Neural cell (in vitro differentiated cells): Measurements from ENCODE around the gene YIPF5. TPM values are rescaled to one million over a fixed set of nuclear protein-coding genes. Genes with fewer than 3 reads are reported as not detected.

Experiments
- H2AFZ ChIP-seq: fragments of 200-600, 300-800 bp; sonication (generic), shearing (Covaris generic); 2 replicates; pipeline ENCODE4 v1.6.0; 2014; ENCODE audit warnings: low read depth, mild to moderate bottlenecking, antibody characterized with exemption, low read length, moderate library complexity
- H3F3A ChIP-seq: fragments of 200-600 bp; shearing (Covaris generic); 2 replicates; pipeline ENCODE4 v1.6.1; 2016; ENCODE audit warnings: mild to moderate bottlenecking, moderate library complexity, mixed read lengths, antibody characterized with exemption, low read length; ENCODE audit not compliant: insufficient read depth, poor library complexity, severe bottlenecking
- H3K27ac ChIP-seq: fragments of 200-600, 300-800 bp; sonication (generic), shearing (Covaris generic); 2 replicates; pipeline ENCODE4 v1.5.1; 2014; ENCODE audit warnings: mild to moderate bottlenecking, low read length, moderate library complexity
- H3K27me3 ChIP-seq: fragments of 300-800, 200-600 bp; sonication (generic), shearing (Covaris generic); 2 replicates; pipeline ENCODE4 v1.6.0; 2014; ENCODE audit warnings: mild to moderate bottlenecking, low read depth, low read length, moderate library complexity; ENCODE audit not compliant: insufficient read depth
- H3K36me3 ChIP-seq: fragments of 300-800, 200-600 bp; sonication (generic), shearing (Covaris generic); 2 replicates; pipeline ENCODE4 v1.5.1; 2014; ENCODE audit warnings: mild to moderate bottlenecking, antibody characterized with exemption, low read length, moderate library complexity; ENCODE audit not compliant: insufficient read depth
- H3K4me2 ChIP-seq: fragments of 300-800, 200-600 bp; sonication (generic), shearing (Covaris generic); 2 replicates; pipeline ENCODE4 v1.6.0; 2014; ENCODE audit warnings: mild to moderate bottlenecking, low read length
- H3K4me3 ChIP-seq: fragments of 300-800, 200-600 bp; sonication (generic), shearing (Covaris generic); 2 replicates; pipeline ENCODE4 v1.5.1; 2014; ENCODE audit warnings: mild to moderate bottlenecking, low read length, moderate library complexity
- H3K79me2 ChIP-seq: fragments of 200-600 bp; shearing (Covaris generic); replicated peaks from 2 replicates; pipeline ENCODE4 v1.6.0; 2014; ENCODE audit warnings: mild to moderate bottlenecking, low read length, moderate library complexity; ENCODE audit not compliant: insufficient read depth
- H3K9ac ChIP-seq: fragments of 300-800, 200-600 bp; sonication (generic), shearing (Covaris generic); 2 replicates; pipeline ENCODE4 v1.6.1; 2016; ENCODE audit warnings: mild to moderate bottlenecking, low read length, mixed read lengths
- H3K9me2 ChIP-seq: fragments of 200-600 bp; shearing (Covaris generic); 2 replicates; pipeline ENCODE4 v1.6.1; 2016; ENCODE audit warnings: mild to moderate bottlenecking, low read length, mixed read lengths; ENCODE audit not compliant: insufficient read depth
- H3K9me3 ChIP-seq: fragments of 200-600, 300-800 bp; sonication (generic), shearing (Covaris generic); 2 replicates; pipeline ENCODE4 v1.6.1; 2016; ENCODE audit warnings: mild to moderate bottlenecking, mixed run types, low read length, moderate library complexity, mixed read lengths
- H4K20me1 ChIP-seq: fragments of 200-600 bp; shearing (Covaris generic); 2 replicates; pipeline ENCODE4 v1.6.1; 2016; ENCODE audit warnings: mild to moderate bottlenecking, mixed run types; ENCODE audit not compliant: insufficient read depth
- CTCF ChIP-seq: fragments of 450-650 bp; IDR thresholded peaks from 2 replicates; pipeline ENCODE4 v1.5.1; 2014; ENCODE audit warnings: antibody characterized with exemption, mild to moderate bottlenecking, moderate library complexity; ENCODE audit not compliant: poor library complexity, severe bottlenecking
- EP300 ChIP-seq: fragments of 450-650 bp; conservative IDR thresholded peaks from 2 replicates; pipeline ENCODE4 v1.6.1; 2014; ENCODE audit warnings: antibody characterized with exemption, mild to moderate bottlenecking, moderate library complexity; ENCODE audit not compliant: poor library complexity, severe bottlenecking
- EZH2 ChIP-seq: fragments of 200-600, 300-800 bp; shearing (Covaris generic), sonication (generic); IDR thresholded peaks from 2 replicates; pipeline ENCODE4 v1.6.1; 2014; ENCODE audit warnings: antibody characterized with exemption, low read length, borderline replicate concordance, mild to moderate bottlenecking; ENCODE audit not compliant: insufficient read depth, poor library complexity, severe bottlenecking
- MXI1 ChIP-seq: fragments of 450-650 bp; conservative IDR thresholded peaks from 2 replicates; pipeline ENCODE4 v1.6.1; 2014; ENCODE audit warnings: antibody characterized with exemption, mild to moderate bottlenecking; ENCODE audit not compliant: poor library complexity, severe bottlenecking
- POLR2AphosphoS5 ChIP-seq: IDR thresholded peaks from 2 replicates; pipeline ENCODE4 v1.6.1; 2012
- RAD21 ChIP-seq: fragments of 450-650 bp; conservative IDR thresholded peaks from 2 replicates; pipeline ENCODE4 v1.6.1; 2014; ENCODE audit warnings: antibody characterized with exemption, mild to moderate bottlenecking, moderate library complexity
- REST ChIP-seq: IDR thresholded peaks from 2 replicates; pipeline ENCODE4 v1.6.1; 2012; ENCODE audit warnings: borderline replicate concordance
- SMC3 ChIP-seq: fragments of 450-650 bp; conservative IDR thresholded peaks from 2 replicates; pipeline ENCODE4 v1.6.1; 2014; ENCODE audit warnings: antibody characterized with exemption, mild to moderate bottlenecking, moderate library complexity; ENCODE audit not compliant: poor library complexity
- TAF1 ChIP-seq: IDR thresholded peaks from 2 replicates; pipeline ENCODE4 v1.6.1; 2012; ENCODE audit warnings: low read depth
- polyA plus RNA-seq: library from polyadenylated mRNA; depleted of rRNA; stranded (reverse); fragments of >200 nt; gene quantifications from 2 replicates; pipeline ENCODE4 v1.2.3, GENCODE V29; 2014

The YIPF5 gene
- polyA plus RNA-seq, 1 donor from 2014 or later, result 59.6 TPM

- TF ChIP-seq RAD21 (no peak), REST (no peak), MXI1 (no peak), TAF1 (no peak), EZH2 (no peak), SMC3 (no peak), EP300 (no peak), CTCF (no peak), POLR2AphosphoS5 (no peak)
- H3K79me2 ChIP-seq, result no peaks in the 10 kb centered on the region
- H3K9me2 ChIP-seq, result no peaks in the 10 kb centered on the region
- H3K9ac ChIP-seq, result no peak overlapping the region
- H3K36me3 ChIP-seq, result no peaks in the 10 kb centered on the region
- H3K9me3 ChIP-seq, result no peaks in the 10 kb centered on the region
- no peaks in the 10 kb centered on the region for H3F3A ChIP-seq
- no peak overlapping the region for H2AFZ ChIP-seq
- no peak overlapping the region for H3K4me3 ChIP-seq
- H3K4me2 ChIP-seq, result no peak overlapping the region
- H3K27me3 ChIP-seq, result no peaks in the 10 kb centered on the region
- no peaks in the 10 kb centered on the region for H4K20me1 ChIP-seq
- H3K27ac ChIP-seq, result no peak overlapping the region
Observed at GRCh38 chr5:144192661-144193060, 22.2 kb upstream of the YIPF5 start.

- H2AFZ ChIP-seq, result no peak overlapping the region
- no peaks in the 10 kb centered on the region for H4K20me1 ChIP-seq
- no peaks in the 10 kb centered on the region for H3K27me3 ChIP-seq
- H3K79me2 ChIP-seq, result no peaks in the 10 kb centered on the region
- no peaks in the 10 kb centered on the region for H3K36me3 ChIP-seq
- no peaks in the 10 kb centered on the region for H3F3A ChIP-seq
- H3K4me2 ChIP-seq, result no peak overlapping the region
- no peak overlapping the region for H3K4me3 ChIP-seq
- no peaks in the 10 kb centered on the region for H3K9me2 ChIP-seq
- no peak overlapping the region for H3K9ac ChIP-seq
- no peaks in the 10 kb centered on the region for H3K9me3 ChIP-seq
- TF ChIP-seq RAD21, result peak; percentile 28
- TF ChIP-seq EP300, result no peak
- no peak overlapping the region for H3K27ac ChIP-seq
Observed at GRCh38 chr5:144191998-144192397, 21.5 kb upstream of the YIPF5 start.

GRCh38 chr5:144191531-144191930 is 21.1 kb upstream of the YIPF5 start:
- no peak overlapping the region for H3K9ac ChIP-seq
- no peak for TF ChIP-seq MXI1
- TF ChIP-seq EZH2, result no peak
- no peak for TF ChIP-seq TAF1
- H3K9me3 ChIP-seq, result no peaks in the 10 kb centered on the region
- H3K27ac ChIP-seq, result no peak overlapping the region
- no peaks in the 10 kb centered on the region for H3K9me2 ChIP-seq
- H3F3A ChIP-seq, result no peaks in the 10 kb centered on the region
- no peak overlapping the region for H2AFZ ChIP-seq
- no peaks in the 10 kb centered on the region for H3K36me3 ChIP-seq
- H3K27me3 ChIP-seq, result no peaks in the 10 kb centered on the region
- no peaks in the 10 kb centered on the region for H4K20me1 ChIP-seq
- H3K4me3 ChIP-seq, result no peak overlapping the region
- H3K79me2 ChIP-seq, result no peaks in the 10 kb centered on the region
- no peak overlapping the region for H3K4me2 ChIP-seq
